ENCODE results near the gene EXOC4.

GRCh38 chr7:133248901-133249300, 4.0 kb upstream of the EXOC4 start:
- TF ChIP-seq NR2F1 (CRISPR knock-in tag; IDR thresholded peaks at IDR 0.05) = no peak
- TF ChIP-seq ZBTB2 (CRISPR knock-in tag; IDR thresholded peaks at IDR 0.05; ENCODE audit: low read depth) = no peak
- TF ChIP-seq EZH2 (conservative IDR thresholded peaks at IDR 0.05; ENCODE audit: low read depth, low read length) = no peak
- no peak for TF ChIP-seq NFKB2 (CRISPR knock-in tag; IDR thresholded peaks at IDR 0.05; ENCODE audit: borderline replicate concordance)
- TF ChIP-seq, protein P1, sequence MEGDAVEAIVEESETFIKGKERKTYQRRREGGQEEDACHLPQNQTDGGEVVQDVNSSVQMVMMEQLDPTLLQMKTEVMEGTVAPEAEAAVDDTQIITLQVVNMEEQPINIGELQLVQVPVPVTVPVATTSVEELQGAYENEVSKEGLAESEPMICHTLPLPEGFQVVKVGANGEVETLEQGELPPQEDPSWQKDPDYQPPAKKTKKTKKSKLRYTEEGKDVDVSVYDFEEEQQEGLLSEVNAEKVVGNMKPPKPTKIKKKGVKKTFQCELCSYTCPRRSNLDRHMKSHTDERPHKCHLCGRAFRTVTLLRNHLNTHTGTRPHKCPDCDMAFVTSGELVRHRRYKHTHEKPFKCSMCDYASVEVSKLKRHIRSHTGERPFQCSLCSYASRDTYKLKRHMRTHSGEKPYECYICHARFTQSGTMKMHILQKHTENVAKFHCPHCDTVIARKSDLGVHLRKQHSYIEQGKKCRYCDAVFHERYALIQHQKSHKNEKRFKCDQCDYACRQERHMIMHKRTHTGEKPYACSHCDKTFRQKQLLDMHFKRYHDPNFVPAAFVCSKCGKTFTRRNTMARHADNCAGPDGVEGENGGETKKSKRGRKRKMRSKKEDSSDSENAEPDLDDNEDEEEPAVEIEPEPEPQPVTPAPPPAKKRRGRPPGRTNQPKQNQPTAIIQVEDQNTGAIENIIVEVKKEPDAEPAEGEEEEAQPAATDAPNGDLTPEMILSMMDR (CRISPR knock-in tag; IDR thresholded peaks at IDR 0.05) = no peak
- no peak for TF ChIP-seq SPEN (CRISPR knock-in tag; IDR thresholded peaks at IDR 0.05; ENCODE audit: low read depth)

Data from HepG2 (cell line).